Smooth muscle cell (in vitro differentiated cells): ENCODE data around the gene VWF. TPM values are rescaled to one million over a fixed set of nuclear protein-coding genes. Genes with fewer than 3 reads are reported as not detected.

Source experiments
- DNase-seq: peaks from one replicate; lab custom pipeline; 2025; ENCODE audit not compliant: unreplicated experiment; lab: John Stamatoyannopoulos, UW
- H2AFZ ChIP-seq: fragments of 200-600 bp; sonication (generic); 2 replicates; pipeline ENCODE4 v1.6.0; 2016; ENCODE audit warnings: antibody characterized with exemption, low read depth, mild to moderate bottlenecking
- H3F3A ChIP-seq: fragments of 200-600 bp; sonication (generic); 2 replicates; pipeline ENCODE4 v1.6.0; 2017; ENCODE audit warnings: antibody characterized with exemption, low read depth
- H3K27ac ChIP-seq: fragments of 200-600 bp; sonication (generic); 2 replicates; pipeline ENCODE4 v1.5.1; 2016; ENCODE audit warnings: low read depth, mild to moderate bottlenecking
- H3K27me3 ChIP-seq: fragments of 200-600 bp; sonication (generic); 2 replicates; pipeline ENCODE4 v1.6.1; 2016; ENCODE audit warnings: low read depth, mild to moderate bottlenecking
- H3K36me3 ChIP-seq: fragments of 200-600 bp; sonication (generic); 2 replicates; pipeline ENCODE4 v1.5.1; 2016; ENCODE audit warnings: low read depth
- H3K4me1 ChIP-seq: fragments of 200-600 bp; sonication (generic); 2 replicates; pipeline ENCODE4 v1.5.1; 2016; ENCODE audit warnings: low read depth
- H3K4me2 ChIP-seq: fragments of 200-600 bp; sonication (generic); 2 replicates; pipeline ENCODE4 v1.6.0; 2016; ENCODE audit warnings: mild to moderate bottlenecking
- H3K4me3 ChIP-seq: fragments of 200-600 bp; sonication (generic); 2 replicates; pipeline ENCODE4 v1.5.1; 2016; ENCODE audit warnings: mild to moderate bottlenecking
- H3K79me2 ChIP-seq: fragments of 200-600 bp; sonication (generic); 2 replicates; pipeline ENCODE4 v1.6.0; 2016; ENCODE audit warnings: low read depth, mild to moderate bottlenecking
- H3K9ac ChIP-seq: fragments of 200-600 bp; sonication (generic); 2 replicates; pipeline ENCODE4 v1.6.0; 2016; ENCODE audit warnings: low read depth
- H3K9me3 ChIP-seq: fragments of 200-600 bp; sonication (generic); replicated peaks from 2 replicates; pipeline ENCODE4 v1.5.1; 2016; ENCODE audit warnings: low read depth
- H4K20me1 ChIP-seq: fragments of 200-600 bp; sonication (generic); 2 replicates; pipeline ENCODE4 v1.6.0; 2016; ENCODE audit warnings: low read depth
- WGBS: methylation state at CpG from one replicate; pipeline ENCODE4 v1.1.7; 2016; ENCODE audit warnings: low lambda C conversion rate; 5-methylcytosine and 5-hydroxymethylcytosine counted together
- polyA plus RNA-seq: library from polyadenylated mRNA; unstranded; fragments of >200 nt; fragmentation: Nextera tagmentation; extraction: Ambion mirVana; gene quantifications from 2 replicates; pipeline ENCODE4 v1.2.1, GENCODE V29; 2016
- total RNA-seq: library from RNA; depleted of rRNA; stranded (reverse); fragments of >200 nt; gene quantifications from 2 replicates; pipeline ENCODE4 v1.2.3, GENCODE V29; 2014
- TF ChIP-seq, protein P1 (sequence below): fragments of 200-600 bp; sonication (generic); IDR thresholded peaks from 2 replicates; pipeline ENCODE4 v1.5.1; 2017; ENCODE audit warnings: borderline replicate concordance, mild to moderate bottlenecking, antibody characterized with exemption; ENCODE audit not compliant: insufficient read depth, poor library complexity, severe bottlenecking

VWF gene
- total and polyA plus RNA-seq, 2 experiments from 2014 or later, result 0.19 TPM; not detected in 1

- H3K9me3 ChIP-seq, result no peaks in the 10 kb centered on the region
- H4K20me1 ChIP-seq, result no peaks in the 10 kb centered on the region
- H3K27me3 ChIP-seq, result no peaks in the 10 kb centered on the region
- H3K27ac ChIP-seq, result no peak overlapping the region
- TF ChIP-seq, protein P1, sequence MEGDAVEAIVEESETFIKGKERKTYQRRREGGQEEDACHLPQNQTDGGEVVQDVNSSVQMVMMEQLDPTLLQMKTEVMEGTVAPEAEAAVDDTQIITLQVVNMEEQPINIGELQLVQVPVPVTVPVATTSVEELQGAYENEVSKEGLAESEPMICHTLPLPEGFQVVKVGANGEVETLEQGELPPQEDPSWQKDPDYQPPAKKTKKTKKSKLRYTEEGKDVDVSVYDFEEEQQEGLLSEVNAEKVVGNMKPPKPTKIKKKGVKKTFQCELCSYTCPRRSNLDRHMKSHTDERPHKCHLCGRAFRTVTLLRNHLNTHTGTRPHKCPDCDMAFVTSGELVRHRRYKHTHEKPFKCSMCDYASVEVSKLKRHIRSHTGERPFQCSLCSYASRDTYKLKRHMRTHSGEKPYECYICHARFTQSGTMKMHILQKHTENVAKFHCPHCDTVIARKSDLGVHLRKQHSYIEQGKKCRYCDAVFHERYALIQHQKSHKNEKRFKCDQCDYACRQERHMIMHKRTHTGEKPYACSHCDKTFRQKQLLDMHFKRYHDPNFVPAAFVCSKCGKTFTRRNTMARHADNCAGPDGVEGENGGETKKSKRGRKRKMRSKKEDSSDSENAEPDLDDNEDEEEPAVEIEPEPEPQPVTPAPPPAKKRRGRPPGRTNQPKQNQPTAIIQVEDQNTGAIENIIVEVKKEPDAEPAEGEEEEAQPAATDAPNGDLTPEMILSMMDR, result no peak
- peaks cover 6% of the 10 kb centered on the region for H3K4me1 ChIP-seq
- H3F3A ChIP-seq, result no peaks in the 10 kb centered on the region
- H3K4me3 ChIP-seq, result no peak overlapping the region
- H3K79me2 ChIP-seq, result no peaks in the 10 kb centered on the region
- H2AFZ ChIP-seq, result no peak overlapping the region
- no peaks in the 10 kb centered on the region for H3K36me3 ChIP-seq
- 88% methylated on average over 9 of the region's 9 CpGs for WGBS
- H3K4me2 ChIP-seq, result no peak overlapping the region
- H3K9ac ChIP-seq, result no peak overlapping the region
- no peak for DNase-seq
Observed at GRCh38 chr12:6118891-6119568, 5.4 kb downstream of the VWF start.

DNA sequence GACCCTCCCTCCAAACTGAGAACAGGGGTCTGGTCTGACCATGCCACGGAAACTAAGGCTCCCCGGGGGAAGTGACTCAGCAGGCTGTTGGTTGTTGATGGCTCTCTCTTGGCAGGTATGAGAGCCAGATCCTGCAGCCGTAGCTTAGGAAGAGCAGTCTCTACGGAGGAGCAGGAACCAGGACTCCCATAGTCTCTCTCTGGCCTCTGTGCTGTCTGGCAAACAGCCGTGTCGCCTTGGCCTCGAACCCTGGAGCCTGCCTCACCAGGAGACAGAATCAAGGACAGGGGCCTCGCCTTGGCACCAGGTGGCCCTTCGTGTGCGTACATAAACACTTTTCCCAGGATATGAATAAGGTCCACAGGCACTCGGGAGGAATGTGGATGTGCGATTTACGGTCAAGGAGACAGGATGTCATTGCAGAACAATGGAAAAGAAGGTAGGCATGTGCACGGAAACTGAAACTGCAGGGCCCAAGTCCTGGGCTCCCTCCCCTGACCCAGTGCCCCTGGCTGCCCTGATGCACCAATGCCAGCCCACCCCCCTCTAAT is 7.9 kb downstream of the VWF start:
- TF ChIP-seq, protein P1, result no peak
- 64% methylated on average over 14 of the region's 14 CpGs for WGBS
- DNase-seq, result no peak
- H2AFZ ChIP-seq, result peak overlapping the region; percentile 41
- no peaks in the 10 kb centered on the region for H3K9me3 ChIP-seq
- no peak overlapping the region for H3K27ac ChIP-seq
- H3K4me2 ChIP-seq, result no peak overlapping the region
- H3K27me3 ChIP-seq, result no peaks in the 10 kb centered on the region
- H3F3A ChIP-seq, result no peaks in the 10 kb centered on the region
- no peak overlapping the region for H3K4me3 ChIP-seq
- no peaks in the 10 kb centered on the region for H3K36me3 ChIP-seq
- no peaks in the 10 kb centered on the region for H4K20me1 ChIP-seq
- H3K4me1 ChIP-seq, result no peaks in the 10 kb centered on the region
- H3K9ac ChIP-seq, result no peak overlapping the region
- no peaks in the 10 kb centered on the region for H3K79me2 ChIP-seq

DNA sequence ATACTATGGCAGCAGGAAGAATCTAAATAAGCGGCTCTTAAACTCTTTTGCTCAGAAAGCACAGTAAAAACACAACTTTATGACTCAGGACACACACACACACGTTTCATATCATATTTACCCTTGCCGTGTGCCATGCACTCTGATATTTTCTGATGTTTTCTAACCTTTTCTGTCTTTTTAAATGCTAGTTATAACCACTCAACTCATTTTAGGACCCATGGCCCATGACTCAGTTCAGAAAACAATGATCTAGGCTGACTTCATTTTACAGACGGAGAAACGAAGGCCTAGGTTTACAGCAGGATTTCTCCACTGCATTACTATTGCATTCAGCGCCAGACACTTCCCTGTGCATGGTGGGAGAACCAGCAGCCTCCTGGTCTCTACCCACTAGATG is 9.1 kb downstream of the VWF start:
- WGBS, result 66% methylated on average over 6 of the region's 6 CpGs
- Histone ChIP-seq H3K9ac (no peak overlapping the region), H3K27me3 (no peaks in the 10 kb centered on the region), H2AFZ (no peak overlapping the region), H3K27ac (no peak overlapping the region), H3K4me2 (no peak overlapping the region), H3K4me1 (no peaks in the 10 kb centered on the region), H3K36me3 (no peaks in the 10 kb centered on the region), H3K79me2 (no peaks in the 10 kb centered on the region), H3K9me3 (no peaks in the 10 kb centered on the region), H4K20me1 (no peaks in the 10 kb centered on the region), H3F3A (no peaks in the 10 kb centered on the region), H3K4me3 (no peak overlapping the region)
- DNase-seq, result no peak
- TF ChIP-seq, protein P1, result no peak

- Histone ChIP-seq H3K4me2 (no peak overlapping the region), H3K79me2 (no peaks in the 10 kb centered on the region), H2AFZ (no peak overlapping the region), H3K9me3 (no peaks in the 10 kb centered on the region), H4K20me1 (no peaks in the 10 kb centered on the region), H3K4me1 (no peaks in the 10 kb centered on the region), H3K27ac (no peak overlapping the region), H3K36me3 (no peaks in the 10 kb centered on the region), H3K9ac (no peak overlapping the region), H3F3A (no peaks in the 10 kb centered on the region), H3K4me3 (no peak overlapping the region), H3K27me3 (no peaks in the 10 kb centered on the region)
- WGBS, result 94% methylated on average over 6 of the region's 6 CpGs
- TF ChIP-seq, protein P1, result no peak
- DNase-seq, result no peak
Observed at GRCh38 chr12:6114476-6114870, 10.0 kb downstream of the VWF start.
